SK-N-SH treated with all-trans-retinoic acid at 6 μM for 48 hours (cell line): ENCODE measurements around the gene FBXL19.

ENCODE experiments used
- ATAC-seq: fragments of 200-7000 bp; cut with Tn5 transposase; 3 replicates; pipeline ENCODE4 v1.9.1; 2020; ENCODE audit warnings: mild to moderate bottlenecking, moderate library complexity
- BACH2 ChIP-seq: fragments of 250-450 bp; sonication (Bioruptor Pico); IDR thresholded peaks from 2 replicates; pipeline ENCODE4 v1.9.0; 2021; ENCODE audit warnings: mild to moderate bottlenecking, borderline replicate concordance
- CREB5 ChIP-seq: fragments of 250-450 bp; sonication (Bioruptor Pico); IDR thresholded peaks from 2 replicates; pipeline ENCODE4 v1.5.1; 2020; ENCODE audit warnings: low read depth, mild to moderate bottlenecking, moderate library complexity
- CSDC2 ChIP-seq: fragments of 250-450 bp; sonication (Bioruptor Pico); IDR thresholded peaks from 2 replicates; pipeline ENCODE4 v1.5.0; 2020; ENCODE audit warnings: mild to moderate bottlenecking, moderate library complexity
- CSRNP3 ChIP-seq: fragments of 250-450 bp; sonication (Bioruptor Pico); IDR thresholded peaks from 2 replicates; pipeline ENCODE4 v1.5.1; 2021; ENCODE audit warnings: mild to moderate bottlenecking, moderate library complexity
- ESRRG ChIP-seq: fragments of 250-450 bp; sonication (Bioruptor Pico); IDR thresholded peaks from 2 replicates; pipeline ENCODE4 v1.6.1; 2021; ENCODE audit warnings: mild to moderate bottlenecking
- GLIS3 ChIP-seq: fragments of 250-450 bp; sonication (Bioruptor Pico); IDR thresholded peaks from 2 replicates; pipeline ENCODE4 v1.5.0; 2020; ENCODE audit warnings: mild to moderate bottlenecking, moderate library complexity
- ISL1 ChIP-seq: fragments of 250-450 bp; sonication (Bioruptor Pico); IDR thresholded peaks from 2 replicates; pipeline ENCODE4 v2.1.2; 2022; ENCODE audit warnings: mild to moderate bottlenecking, moderate library complexity
- OSR1 ChIP-seq: fragments of 250-450 bp; sonication (Bioruptor Pico); IDR thresholded peaks from 2 replicates; pipeline ENCODE4 v1.8.0; 2022; ENCODE audit warnings: moderate library complexity, mild to moderate bottlenecking, inconsistent platforms
- PATZ1 ChIP-seq: fragments of 250-450 bp; sonication (Bioruptor Pico); IDR thresholded peaks from 2 replicates; pipeline ENCODE4 v1.8.0; 2020; ENCODE audit warnings: mild to moderate bottlenecking, moderate library complexity, borderline replicate concordance
- POU6F1 ChIP-seq: fragments of 250-450 bp; sonication (Bioruptor Pico); IDR thresholded peaks from 2 replicates; pipeline ENCODE4 v1.8.0; 2021; ENCODE audit warnings: low read depth, mild to moderate bottlenecking, moderate library complexity, borderline replicate concordance
- PPARA ChIP-seq: fragments of 250-450 bp; sonication (Bioruptor Pico); IDR thresholded peaks from 2 replicates; pipeline ENCODE4 v1.5.0; 2020; ENCODE audit warnings: mild to moderate bottlenecking, borderline replicate concordance
- RARB ChIP-seq: fragments of 250-450 bp; sonication (Bioruptor Pico); IDR thresholded peaks from 2 replicates; pipeline ENCODE4 v1.8.0; 2021; ENCODE audit warnings: mild to moderate bottlenecking, moderate library complexity
- SNAI2 ChIP-seq: fragments of 250-450 bp; sonication (Bioruptor Pico); IDR thresholded peaks from 2 replicates; pipeline ENCODE4 v1.5.0; 2020; ENCODE audit warnings: mild to moderate bottlenecking, moderate library complexity
- TCF4 ChIP-seq: fragments of 250-450 bp; sonication (Bioruptor Pico); IDR thresholded peaks from 2 replicates; pipeline ENCODE4 v1.8.0; 2021; ENCODE audit warnings: mild to moderate bottlenecking, moderate library complexity, borderline replicate concordance
- TOX ChIP-seq: fragments of 250-450 bp; sonication (Bioruptor Pico); IDR thresholded peaks from 2 replicates; pipeline ENCODE4 v1.8.0; 2021; ENCODE audit warnings: mild to moderate bottlenecking, moderate library complexity, borderline replicate concordance
- TSHZ2 ChIP-seq: fragments of 250-450 bp; sonication (Bioruptor Pico); IDR thresholded peaks from 2 replicates; pipeline ENCODE4 v1.5.0; 2020; ENCODE audit warnings: mild to moderate bottlenecking, moderate library complexity
- ZC3H10 ChIP-seq: fragments of 250-450 bp; sonication (Bioruptor Pico); IDR thresholded peaks from 2 replicates; pipeline ENCODE4 v1.5.1; 2021; ENCODE audit warnings: mild to moderate bottlenecking, moderate library complexity
- ZFP3 ChIP-seq: fragments of 250-450 bp; sonication (Bioruptor Pico); IDR thresholded peaks from 2 replicates; pipeline ENCODE4 v1.5.0; 2020; ENCODE audit warnings: mild to moderate bottlenecking, moderate library complexity
- ZFP30 ChIP-seq: fragments of 450-650 bp; formaldehyde crosslinking; IDR thresholded peaks from 2 replicates; pipeline ENCODE4 v1.5.0; 2022; ENCODE audit warnings: mild to moderate bottlenecking, moderate library complexity
- ZNF565 ChIP-seq: fragments of 450-650 bp; formaldehyde crosslinking; conservative IDR thresholded peaks from 2 replicates; pipeline ENCODE4 v1.5.0; 2020; ENCODE audit warnings: low read depth, mild to moderate bottlenecking, moderate library complexity
- ZNF70 ChIP-seq: fragments of 450-650 bp; formaldehyde crosslinking; IDR thresholded peaks from 2 replicates; pipeline ENCODE4 v1.5.0; 2020; ENCODE audit warnings: mild to moderate bottlenecking, moderate library complexity
- ZNF8 ChIP-seq: fragments of 450-650 bp; formaldehyde crosslinking; IDR thresholded peaks from 2 replicates; pipeline ENCODE4 v1.5.0; 2020; ENCODE audit warnings: mild to moderate bottlenecking, moderate library complexity

Gene FBXL19

GRCh38 chr16:30990105-30990504, 66.7 kb downstream of the FBXL19 start:
- no peak for ATAC-seq
- TF ChIP-seq TSHZ2 = no peak
- no peak for TF ChIP-seq PATZ1 (CRISPR knock-in tag)
- TF ChIP-seq BACH2 (CRISPR knock-in tag) = no peak
- TF ChIP-seq ZNF565 (CRISPR knock-in tag) = no peak
- no peak for TF ChIP-seq ZC3H10 (CRISPR knock-in tag)
- TF ChIP-seq ZNF70 (CRISPR knock-in tag) = no peak
- TF ChIP-seq ESRRG (CRISPR knock-in tag) = no peak
- no peak for TF ChIP-seq GLIS3 (CRISPR knock-in tag)
- TF ChIP-seq TCF4 (CRISPR knock-in tag) = no peak
- TF ChIP-seq TOX (CRISPR knock-in tag) = no peak
- TF ChIP-seq CSDC2 (CRISPR knock-in tag) = no peak
- TF ChIP-seq SNAI2 (CRISPR knock-in tag) = no peak
- TF ChIP-seq ZNF8 (CRISPR knock-in tag) = no peak
- TF ChIP-seq ISL1 (CRISPR knock-in tag) = no peak
- no peak for TF ChIP-seq ZFP3
- TF ChIP-seq CREB5 (CRISPR knock-in tag) = no peak
- TF ChIP-seq RARB (CRISPR knock-in tag) = no peak
- TF ChIP-seq OSR1 (CRISPR knock-in tag) = no peak
- no peak for TF ChIP-seq PPARA (CRISPR knock-in tag)
- no peak for TF ChIP-seq POU6F1 (CRISPR knock-in tag)

- no peak for ATAC-seq
These were observed 67.7 kb downstream of the FBXL19 start for GRCh38 chr16:30991052-30991451.

More at GRCh38 chr16:30991052-30991451, 67.7 kb downstream of the FBXL19 start:
- TF ChIP-seq ZFP30 = no peak
- no peak for TF ChIP-seq PPARA (CRISPR knock-in tag)
- TF ChIP-seq OSR1 (CRISPR knock-in tag) = no peak
- TF ChIP-seq PATZ1 (CRISPR knock-in tag) = no peak
- TF ChIP-seq CSRNP3 (CRISPR knock-in tag) = no peak
- TF ChIP-seq RARB (CRISPR knock-in tag) = no peak
- TF ChIP-seq BACH2 (CRISPR knock-in tag) = no peak
- TF ChIP-seq TSHZ2 = no peak
- TF ChIP-seq ZNF8 (CRISPR knock-in tag) = no peak
